A673 (cell line): ENCODE results near the gene CEMIP2.

Experiments used
- EZH2 ChIP-seq: fragments of 200-600 bp; sonication (generic); IDR thresholded peaks from 2 replicates; pipeline ENCODE4 v1.6.1; 2017; ENCODE audit warnings: borderline replicate concordance, low read depth, mild to moderate bottlenecking, mixed read lengths, antibody characterized with exemption, low read length; ENCODE audit not compliant: poor library complexity, severe bottlenecking
- TF ChIP-seq, protein P1 (sequence below): fragments of 300-800, 200-600 bp; sonication (generic); conservative IDR thresholded peaks from 2 replicates; pipeline ENCODE4 v1.5.1; 2017; ENCODE audit warnings: low read depth, mild to moderate bottlenecking, antibody characterized with exemption, low read length, moderate library complexity, mixed read lengths

DNA sequence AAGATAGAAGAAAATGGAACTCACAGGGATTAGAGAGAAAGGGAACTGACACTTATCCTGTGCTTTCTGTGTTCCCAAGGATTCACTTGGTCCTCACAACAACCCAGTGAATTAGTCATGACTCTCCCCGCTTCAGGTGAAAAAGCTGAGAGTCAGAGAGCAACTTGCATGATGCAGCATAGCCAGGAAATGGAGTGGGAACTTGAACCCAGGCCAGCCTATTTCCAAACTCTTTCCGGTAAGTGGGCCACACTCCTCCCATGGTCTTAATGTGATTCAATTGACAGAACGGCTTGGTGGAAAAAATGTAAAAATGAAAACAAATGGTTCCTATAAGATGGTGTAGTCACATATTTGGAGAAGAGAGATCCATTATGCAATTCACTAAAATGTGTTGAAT, 45.9 kb upstream of the CEMIP2 start:
- TF ChIP-seq, protein P1, sequence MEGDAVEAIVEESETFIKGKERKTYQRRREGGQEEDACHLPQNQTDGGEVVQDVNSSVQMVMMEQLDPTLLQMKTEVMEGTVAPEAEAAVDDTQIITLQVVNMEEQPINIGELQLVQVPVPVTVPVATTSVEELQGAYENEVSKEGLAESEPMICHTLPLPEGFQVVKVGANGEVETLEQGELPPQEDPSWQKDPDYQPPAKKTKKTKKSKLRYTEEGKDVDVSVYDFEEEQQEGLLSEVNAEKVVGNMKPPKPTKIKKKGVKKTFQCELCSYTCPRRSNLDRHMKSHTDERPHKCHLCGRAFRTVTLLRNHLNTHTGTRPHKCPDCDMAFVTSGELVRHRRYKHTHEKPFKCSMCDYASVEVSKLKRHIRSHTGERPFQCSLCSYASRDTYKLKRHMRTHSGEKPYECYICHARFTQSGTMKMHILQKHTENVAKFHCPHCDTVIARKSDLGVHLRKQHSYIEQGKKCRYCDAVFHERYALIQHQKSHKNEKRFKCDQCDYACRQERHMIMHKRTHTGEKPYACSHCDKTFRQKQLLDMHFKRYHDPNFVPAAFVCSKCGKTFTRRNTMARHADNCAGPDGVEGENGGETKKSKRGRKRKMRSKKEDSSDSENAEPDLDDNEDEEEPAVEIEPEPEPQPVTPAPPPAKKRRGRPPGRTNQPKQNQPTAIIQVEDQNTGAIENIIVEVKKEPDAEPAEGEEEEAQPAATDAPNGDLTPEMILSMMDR = no peak
- TF ChIP-seq EZH2 = no peak
